ENCODE measurements around the gene IL36A.

DNA sequence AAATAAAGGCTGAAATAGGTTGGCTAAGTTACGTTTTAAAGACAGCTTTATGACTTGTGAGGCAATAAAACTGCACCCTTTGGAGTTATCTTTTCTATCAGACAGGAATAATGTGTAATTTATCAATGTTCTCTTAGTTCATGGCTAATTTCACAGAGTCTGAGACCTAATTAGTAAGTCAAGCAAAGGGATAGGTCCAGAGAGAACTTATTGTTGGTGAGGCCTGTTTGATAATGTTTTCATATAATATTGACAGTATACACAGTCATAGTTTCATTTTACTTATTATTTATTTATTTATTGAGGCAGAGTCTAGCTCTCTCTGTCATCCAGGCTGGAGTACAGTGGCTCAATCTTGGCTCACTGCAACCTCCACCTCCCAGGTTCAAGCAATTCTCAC, 51.9 kb downstream of the IL36A start:
- no peak for TF ChIP-seq ZNF10 (tag by site-specific recombination; IDR thresholded peaks at IDR 0.05)
- TF ChIP-seq, protein P1, sequence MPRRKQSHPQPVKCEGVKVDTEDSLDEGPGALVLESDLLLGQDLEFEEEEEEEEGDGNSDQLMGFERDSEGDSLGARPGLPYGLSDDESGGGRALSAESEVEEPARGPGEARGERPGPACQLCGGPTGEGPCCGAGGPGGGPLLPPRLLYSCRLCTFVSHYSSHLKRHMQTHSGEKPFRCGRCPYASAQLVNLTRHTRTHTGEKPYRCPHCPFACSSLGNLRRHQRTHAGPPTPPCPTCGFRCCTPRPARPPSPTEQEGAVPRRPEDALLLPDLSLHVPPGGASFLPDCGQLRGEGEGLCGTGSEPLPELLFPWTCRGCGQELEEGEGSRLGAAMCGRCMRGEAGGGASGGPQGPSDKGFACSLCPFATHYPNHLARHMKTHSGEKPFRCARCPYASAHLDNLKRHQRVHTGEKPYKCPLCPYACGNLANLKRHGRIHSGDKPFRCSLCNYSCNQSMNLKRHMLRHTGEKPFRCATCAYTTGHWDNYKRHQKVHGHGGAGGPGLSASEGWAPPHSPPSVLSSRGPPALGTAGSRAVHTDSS (tag by site-specific recombination; IDR thresholded peaks at IDR 0.05): no peak
- TF ChIP-seq, protein P2, sequence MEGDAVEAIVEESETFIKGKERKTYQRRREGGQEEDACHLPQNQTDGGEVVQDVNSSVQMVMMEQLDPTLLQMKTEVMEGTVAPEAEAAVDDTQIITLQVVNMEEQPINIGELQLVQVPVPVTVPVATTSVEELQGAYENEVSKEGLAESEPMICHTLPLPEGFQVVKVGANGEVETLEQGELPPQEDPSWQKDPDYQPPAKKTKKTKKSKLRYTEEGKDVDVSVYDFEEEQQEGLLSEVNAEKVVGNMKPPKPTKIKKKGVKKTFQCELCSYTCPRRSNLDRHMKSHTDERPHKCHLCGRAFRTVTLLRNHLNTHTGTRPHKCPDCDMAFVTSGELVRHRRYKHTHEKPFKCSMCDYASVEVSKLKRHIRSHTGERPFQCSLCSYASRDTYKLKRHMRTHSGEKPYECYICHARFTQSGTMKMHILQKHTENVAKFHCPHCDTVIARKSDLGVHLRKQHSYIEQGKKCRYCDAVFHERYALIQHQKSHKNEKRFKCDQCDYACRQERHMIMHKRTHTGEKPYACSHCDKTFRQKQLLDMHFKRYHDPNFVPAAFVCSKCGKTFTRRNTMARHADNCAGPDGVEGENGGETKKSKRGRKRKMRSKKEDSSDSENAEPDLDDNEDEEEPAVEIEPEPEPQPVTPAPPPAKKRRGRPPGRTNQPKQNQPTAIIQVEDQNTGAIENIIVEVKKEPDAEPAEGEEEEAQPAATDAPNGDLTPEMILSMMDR (tag by site-specific recombination; IDR thresholded peaks at IDR 0.05): no peak
- no peak for TF ChIP-seq ZNF155 (tag by site-specific recombination; IDR thresholded peaks at IDR 0.05)
- no peak for TF ChIP-seq ZNF311 (tag by site-specific recombination; IDR thresholded peaks at IDR 0.05; ENCODE audit: borderline replicate concordance)
- no peak for TF ChIP-seq TCF7L2 (IDR thresholded peaks at IDR 0.05; ENCODE audit: borderline replicate concordance, low read depth, low read length)
- no peak for TF ChIP-seq ZNF24 (tag by site-specific recombination; IDR thresholded peaks at IDR 0.05)
- TF ChIP-seq, protein P3, sequence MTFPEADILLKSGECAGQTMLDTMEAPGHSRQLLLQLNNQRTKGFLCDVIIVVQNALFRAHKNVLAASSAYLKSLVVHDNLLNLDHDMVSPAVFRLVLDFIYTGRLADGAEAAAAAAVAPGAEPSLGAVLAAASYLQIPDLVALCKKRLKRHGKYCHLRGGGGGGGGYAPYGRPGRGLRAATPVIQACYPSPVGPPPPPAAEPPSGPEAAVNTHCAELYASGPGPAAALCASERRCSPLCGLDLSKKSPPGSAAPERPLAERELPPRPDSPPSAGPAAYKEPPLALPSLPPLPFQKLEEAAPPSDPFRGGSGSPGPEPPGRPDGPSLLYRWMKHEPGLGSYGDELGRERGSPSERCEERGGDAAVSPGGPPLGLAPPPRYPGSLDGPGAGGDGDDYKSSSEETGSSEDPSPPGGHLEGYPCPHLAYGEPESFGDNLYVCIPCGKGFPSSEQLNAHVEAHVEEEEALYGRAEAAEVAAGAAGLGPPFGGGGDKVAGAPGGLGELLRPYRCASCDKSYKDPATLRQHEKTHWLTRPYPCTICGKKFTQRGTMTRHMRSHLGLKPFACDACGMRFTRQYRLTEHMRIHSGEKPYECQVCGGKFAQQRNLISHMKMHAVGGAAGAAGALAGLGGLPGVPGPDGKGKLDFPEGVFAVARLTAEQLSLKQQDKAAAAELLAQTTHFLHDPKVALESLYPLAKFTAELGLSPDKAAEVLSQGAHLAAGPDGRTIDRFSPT (tag by site-specific recombination; IDR thresholded peaks at IDR 0.05): no peak
- TF ChIP-seq ZNF521 (tag by site-specific recombination; IDR thresholded peaks at IDR 0.05): no peak
